ENCODE measurements around the gene BNIP2. TPM values are rescaled to one million over a fixed set of nuclear protein-coding genes. Genes with fewer than 3 reads are reported as not detected.

Gene BNIP2
- total RNA-seq, 1 donor from 2014 or later: 50.1 TPM

DNA sequence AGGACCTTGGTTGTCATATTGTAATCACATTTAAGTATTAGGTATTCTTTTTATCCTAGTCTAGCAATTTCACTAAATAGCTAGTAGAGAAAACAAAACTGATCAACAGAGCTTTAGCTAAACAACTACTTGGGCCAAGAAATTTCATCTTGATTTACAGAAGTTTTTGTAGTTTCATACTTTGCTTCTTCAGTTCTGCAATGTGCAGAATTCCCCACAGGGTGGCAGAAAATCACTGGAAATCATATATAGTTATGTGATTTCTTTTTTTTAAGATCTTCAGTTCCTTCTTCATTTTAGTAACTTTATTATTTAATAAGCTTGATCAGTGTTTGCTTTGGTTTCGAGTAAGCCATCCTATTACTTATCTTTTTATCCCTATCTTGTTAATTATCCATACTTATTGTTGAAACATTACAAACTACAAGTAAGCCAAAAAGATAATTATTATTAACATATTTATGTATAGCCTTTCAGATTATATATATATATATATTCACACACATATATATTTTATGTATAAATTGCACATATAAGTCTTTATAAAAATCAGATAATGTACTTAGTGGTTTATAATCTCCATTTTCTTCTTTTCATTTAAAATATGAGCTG lies 2.2 kb upstream of the BNIP2 start:
- H3K4me1 ChIP-seq (ENCODE audit: control insufficient read depth in 3 of 3, insufficient read depth in 3 of 3, low read length in 3 of 3): peaks cover 10 to 14% (median 13%) of the 10 kb centered on the region in 3 donors
- no peak overlapping the region for H3K9ac ChIP-seq (ENCODE audit: low read depth in 1 of 3, low read length in 3 of 3)
- peaks cover 0 to 2% (median 0%) of the 10 kb centered on the region in 3 donors for H3K36me3 ChIP-seq (ENCODE audit: control insufficient read depth in 3 of 3, insufficient read depth in 3 of 3, low read length in 3 of 3)
- no peak overlapping the region for H3K27ac ChIP-seq (ENCODE audit: low read depth, low read length)
- no peak overlapping the region for H3K4me3 ChIP-seq (ENCODE audit: low read length in 3 of 3)
- H3K9me3 ChIP-seq (ENCODE audit: control insufficient read depth in 3 of 3, low read length in 3 of 3): no peaks in the 10 kb centered on the region
- H3K27me3 ChIP-seq (ENCODE audit: control insufficient read depth in 3 of 3, insufficient read depth in 3 of 3, low read length in 3 of 3): no peaks in the 10 kb centered on the region

DNA sequence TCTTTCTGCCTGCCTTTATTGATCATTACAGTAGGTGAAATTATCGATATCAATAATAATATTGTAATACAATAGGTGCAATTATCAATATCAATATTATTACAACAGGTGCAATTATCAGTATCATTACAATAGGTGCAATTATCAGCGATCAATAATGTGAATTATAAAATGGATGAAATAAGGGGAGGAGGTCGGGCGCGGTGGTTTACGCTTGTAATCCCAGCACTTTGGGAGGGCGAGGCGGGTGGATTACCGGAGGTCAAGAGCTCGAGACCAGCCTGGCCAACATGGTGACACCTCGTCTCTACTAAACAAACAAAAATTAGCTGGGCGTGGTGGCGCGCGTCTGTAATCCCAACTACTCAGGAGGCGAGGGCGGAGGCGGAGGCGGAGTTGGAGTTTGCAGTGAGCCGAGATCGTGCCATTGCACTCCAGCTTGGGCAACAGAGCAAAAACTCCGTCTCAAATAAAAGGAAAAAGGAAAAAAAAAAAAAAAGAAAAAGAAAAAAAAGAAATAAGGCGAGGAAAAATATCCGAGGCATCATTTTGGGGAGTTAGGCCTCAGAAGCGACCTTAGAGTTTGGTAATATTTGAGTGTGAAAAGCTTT lies 611 bp upstream of the BNIP2 start:
- Histone ChIP-seq H3K9ac (ENCODE audit: low read depth in 1 of 3, low read length in 3 of 3) (peak overlapping the region; percentile 90 to 99 (median 98)), H3K9me3 (ENCODE audit: control insufficient read depth in 3 of 3, low read length in 3 of 3) (no peaks in the 10 kb centered on the region), H3K36me3 (ENCODE audit: control insufficient read depth in 3 of 3, insufficient read depth in 3 of 3, low read length in 3 of 3) (peaks cover 0 to 5% (median 0%) of the 10 kb centered on the region in 3 donors), H3K27me3 (ENCODE audit: control insufficient read depth in 3 of 3, insufficient read depth in 3 of 3, low read length in 3 of 3) (no peaks in the 10 kb centered on the region), H3K27ac (ENCODE audit: low read depth, low read length) (peak overlapping the region; percentile 99), H3K4me1 (ENCODE audit: control insufficient read depth in 3 of 3, insufficient read depth in 3 of 3, low read length in 3 of 3) (peaks cover 13 to 18% (median 17%) of the 10 kb centered on the region in 3 donors), H3K4me3 (ENCODE audit: low read length in 3 of 3) (peak overlapping the region; percentile 75 to 96 (median 92))

DNA sequence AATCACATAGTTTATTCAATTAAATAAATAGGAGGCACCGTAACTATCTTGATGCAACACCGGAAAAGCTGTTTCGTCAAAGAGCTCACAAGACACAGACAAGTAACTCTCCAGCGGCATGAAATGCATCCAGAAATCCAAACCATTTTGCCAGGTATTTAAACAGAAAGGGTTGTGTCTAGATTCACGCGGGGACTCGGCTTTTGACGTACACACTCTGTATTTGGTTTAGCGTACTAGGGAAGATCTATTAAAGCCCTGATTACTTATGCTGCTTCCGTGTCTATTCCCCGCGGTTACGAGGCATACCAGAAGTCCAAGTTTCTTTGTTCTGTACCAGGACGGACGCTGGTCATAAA lies 718 bp downstream of the BNIP2 start:
- Histone ChIP-seq H3K9ac (ENCODE audit: low read depth in 1 of 3, low read length in 3 of 3) (peak overlapping the region; percentile 82 to 99 (median 98)), H3K36me3 (ENCODE audit: control insufficient read depth in 3 of 3, insufficient read depth in 3 of 3, low read length in 3 of 3) (peaks cover 0 to 5% (median 0%) of the 10 kb centered on the region in 3 donors), H3K4me1 (ENCODE audit: control insufficient read depth in 3 of 3, insufficient read depth in 3 of 3, low read length in 3 of 3) (peaks cover 13 to 18% (median 17%) of the 10 kb centered on the region in 3 donors), H3K4me3 (ENCODE audit: low read length in 3 of 3) (peak overlapping the region; percentile 75 to 96 (median 92)), H3K27me3 (ENCODE audit: control insufficient read depth in 3 of 3, insufficient read depth in 3 of 3, low read length in 3 of 3) (no peaks in the 10 kb centered on the region), H3K9me3 (ENCODE audit: control insufficient read depth in 3 of 3, low read length in 3 of 3) (no peaks in the 10 kb centered on the region), H3K27ac (ENCODE audit: low read depth, low read length) (peak overlapping the region; percentile 99)

- H3K27me3 ChIP-seq (ENCODE audit: control insufficient read depth in 3 of 3, insufficient read depth in 3 of 3, low read length in 3 of 3): no peaks in the 10 kb centered on the region
- H3K9me3 ChIP-seq (ENCODE audit: control insufficient read depth in 3 of 3, low read length in 3 of 3): no peaks in the 10 kb centered on the region
- H3K4me1 ChIP-seq (ENCODE audit: control insufficient read depth in 3 of 3, insufficient read depth in 3 of 3, low read length in 3 of 3): peaks cover 13 to 18% (median 17%) of the 10 kb centered on the region in 3 donors
- H3K27ac ChIP-seq (ENCODE audit: low read depth, low read length): peak overlapping the region; percentile 99
- peak overlapping the region; percentile 75 to 96 (median 92) for H3K4me3 ChIP-seq (ENCODE audit: low read length in 3 of 3)
- H3K36me3 ChIP-seq (ENCODE audit: control insufficient read depth in 3 of 3, insufficient read depth in 3 of 3, low read length in 3 of 3): peaks cover 0 to 5% (median 0%) of the 10 kb centered on the region in 3 donors
- H3K9ac ChIP-seq (ENCODE audit: low read depth in 1 of 3, low read length in 3 of 3): peak overlapping the region; percentile 82 to 99 (median 98)
These were observed 1.3 kb downstream of the BNIP2 start for GRCh38 chr15:59687836-59688235.

DNA sequence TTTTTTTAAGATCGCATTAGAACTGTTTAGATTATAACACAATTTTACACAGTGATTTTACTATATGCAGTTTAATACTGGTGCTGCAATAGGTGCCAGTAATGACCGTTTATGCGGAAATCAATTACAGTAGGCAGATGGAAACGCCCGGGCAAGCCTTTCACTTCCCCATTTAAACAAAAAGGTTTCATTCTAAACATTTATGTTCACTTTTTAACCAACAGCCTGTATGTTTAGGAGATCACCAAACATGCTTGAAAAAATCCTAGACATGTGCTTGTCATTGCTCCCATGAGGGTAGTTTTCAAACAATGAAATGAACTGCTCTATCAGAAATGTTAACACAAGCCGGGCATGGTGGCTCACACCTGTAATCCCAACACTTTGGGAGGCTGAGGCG lies 2.7 kb downstream of the BNIP2 start:
- Histone ChIP-seq H3K36me3 (ENCODE audit: control insufficient read depth in 3 of 3, insufficient read depth in 3 of 3, low read length in 3 of 3) (peaks cover 2 to 5% (median 3%) of the 10 kb centered on the region in 3 donors), H3K27ac (ENCODE audit: low read depth, low read length) (peak overlapping the region; percentile 54), H3K9ac (ENCODE audit: low read depth in 1 of 3, low read length in 3 of 3) (no peak overlapping the region), H3K4me3 (ENCODE audit: low read length in 3 of 3) (no peak overlapping the region), H3K4me1 (ENCODE audit: control insufficient read depth in 3 of 3, insufficient read depth in 3 of 3, low read length in 3 of 3) (peaks cover 13 to 18% (median 17%) of the 10 kb centered on the region in 3 donors), H3K27me3 (ENCODE audit: control insufficient read depth in 3 of 3, insufficient read depth in 3 of 3, low read length in 3 of 3) (no peaks in the 10 kb centered on the region), H3K9me3 (ENCODE audit: control insufficient read depth in 3 of 3, low read length in 3 of 3) (no peaks in the 10 kb centered on the region)

- Histone ChIP-seq H3K4me1 (ENCODE audit: control insufficient read depth in 3 of 3, insufficient read depth in 3 of 3, low read length in 3 of 3) (peaks cover 13 to 18% (median 17%) of the 10 kb centered on the region in 3 donors), H3K9ac (ENCODE audit: low read depth in 1 of 3, low read length in 3 of 3) (no peak overlapping the region), H3K27ac (ENCODE audit: low read depth, low read length) (peak overlapping the region; percentile 54), H3K9me3 (ENCODE audit: control insufficient read depth in 3 of 3, low read length in 3 of 3) (no peaks in the 10 kb centered on the region), H3K36me3 (ENCODE audit: control insufficient read depth in 3 of 3, insufficient read depth in 3 of 3, low read length in 3 of 3) (peaks cover 7 to 9% (median 8%) of the 10 kb centered on the region in 3 donors), H3K27me3 (ENCODE audit: control insufficient read depth in 3 of 3, insufficient read depth in 3 of 3, low read length in 3 of 3) (no peaks in the 10 kb centered on the region), H3K4me3 (ENCODE audit: low read length in 3 of 3) (no peak overlapping the region)
These were observed 3.3 kb downstream of the BNIP2 start for GRCh38 chr15:59685737-59686297.

- H3K9ac ChIP-seq (ENCODE audit: low read depth in 1 of 3, low read length in 3 of 3): no peak overlapping the region
- no peaks in the 10 kb centered on the region for H3K9me3 ChIP-seq (ENCODE audit: control insufficient read depth in 3 of 3, low read length in 3 of 3)
- H3K4me3 ChIP-seq (ENCODE audit: low read length in 3 of 3): no peak overlapping the region
- H3K4me1 ChIP-seq (ENCODE audit: control insufficient read depth in 3 of 3, insufficient read depth in 3 of 3, low read length in 3 of 3): peaks cover 0 to 3% (median 0%) of the 10 kb centered on the region in 3 donors
- H3K36me3 ChIP-seq (ENCODE audit: control insufficient read depth in 3 of 3, insufficient read depth in 3 of 3, low read length in 3 of 3): peaks cover 29 to 44% (median 43%) of the 10 kb centered on the region in 3 donors
- no peaks in the 10 kb centered on the region for H3K27me3 ChIP-seq (ENCODE audit: control insufficient read depth in 3 of 3, insufficient read depth in 3 of 3, low read length in 3 of 3)
- H3K27ac ChIP-seq (ENCODE audit: low read depth, low read length): no peak overlapping the region
These were observed 8.2 kb downstream of the BNIP2 start for GRCh38 chr15:59680870-59681269.

GRCh38 chr15:59680346-59680745 lies 8.8 kb downstream of the BNIP2 start:
- Histone ChIP-seq H3K27ac (ENCODE audit: low read depth, low read length) (no peak overlapping the region), H3K27me3 (ENCODE audit: control insufficient read depth in 3 of 3, insufficient read depth in 3 of 3, low read length in 3 of 3) (no peaks in the 10 kb centered on the region), H3K36me3 (ENCODE audit: control insufficient read depth in 3 of 3, insufficient read depth in 3 of 3, low read length in 3 of 3) (peaks cover 29 to 49% (median 48%) of the 10 kb centered on the region in 3 donors), H3K9ac (ENCODE audit: low read depth in 1 of 3, low read length in 3 of 3) (no peak overlapping the region), H3K9me3 (ENCODE audit: control insufficient read depth in 3 of 3, low read length in 3 of 3) (no peaks in the 10 kb centered on the region), H3K4me1 (ENCODE audit: control insufficient read depth in 3 of 3, insufficient read depth in 3 of 3, low read length in 3 of 3) (no peaks in the 10 kb centered on the region), H3K4me3 (ENCODE audit: low read length in 3 of 3) (no peak overlapping the region)

GRCh38 chr15:59678620-59679019 lies 10.5 kb downstream of the BNIP2 start:
- peaks cover 29 to 58% (median 56%) of the 10 kb centered on the region in 3 donors for H3K36me3 ChIP-seq (ENCODE audit: control insufficient read depth in 3 of 3, insufficient read depth in 3 of 3, low read length in 3 of 3)
- no peak overlapping the region for H3K4me3 ChIP-seq (ENCODE audit: low read length in 3 of 3)
- H3K4me1 ChIP-seq (ENCODE audit: control insufficient read depth in 3 of 3, insufficient read depth in 3 of 3, low read length in 3 of 3): no peaks in the 10 kb centered on the region
- H3K27ac ChIP-seq (ENCODE audit: low read depth, low read length): no peak overlapping the region
- no peak overlapping the region for H3K9ac ChIP-seq (ENCODE audit: low read depth in 1 of 3, low read length in 3 of 3)
- no peaks in the 10 kb centered on the region for H3K27me3 ChIP-seq (ENCODE audit: control insufficient read depth in 3 of 3, insufficient read depth in 3 of 3, low read length in 3 of 3)
- H3K9me3 ChIP-seq (ENCODE audit: control insufficient read depth in 3 of 3, low read length in 3 of 3): no peaks in the 10 kb centered on the region

- Histone ChIP-seq H3K27me3 (ENCODE audit: control insufficient read depth in 3 of 3, insufficient read depth in 3 of 3, low read length in 3 of 3) (no peaks in the 10 kb centered on the region), H3K36me3 (ENCODE audit: control insufficient read depth in 3 of 3, insufficient read depth in 3 of 3, low read length in 3 of 3) (peaks cover 32 to 62% (median 58%) of the 10 kb centered on the region in 3 donors), H3K9me3 (ENCODE audit: control insufficient read depth in 3 of 3, low read length in 3 of 3) (no peaks in the 10 kb centered on the region), H3K27ac (ENCODE audit: low read depth, low read length) (no peak overlapping the region), H3K4me1 (ENCODE audit: control insufficient read depth in 3 of 3, insufficient read depth in 3 of 3, low read length in 3 of 3) (no peaks in the 10 kb centered on the region), H3K9ac (ENCODE audit: low read depth in 1 of 3, low read length in 3 of 3) (no peak overlapping the region), H3K4me3 (ENCODE audit: low read length in 3 of 3) (no peak overlapping the region)
These were observed 10.9 kb downstream of the BNIP2 start for GRCh38 chr15:59678172-59678571.

Measured in skeletal muscle tissue (tissue), 4 donors.